NOMO-1 treated with dmso at 0.1 percent for 144 hours (cell line): ENCODE measurements around the gene C3orf22.

Source experiments
- DNase-seq: peaks from one replicate; lab custom pipeline; 2025; ENCODE audit not compliant: unreplicated experiment; lab: John Stamatoyannopoulos, UW

The C3orf22 gene

DNA sequence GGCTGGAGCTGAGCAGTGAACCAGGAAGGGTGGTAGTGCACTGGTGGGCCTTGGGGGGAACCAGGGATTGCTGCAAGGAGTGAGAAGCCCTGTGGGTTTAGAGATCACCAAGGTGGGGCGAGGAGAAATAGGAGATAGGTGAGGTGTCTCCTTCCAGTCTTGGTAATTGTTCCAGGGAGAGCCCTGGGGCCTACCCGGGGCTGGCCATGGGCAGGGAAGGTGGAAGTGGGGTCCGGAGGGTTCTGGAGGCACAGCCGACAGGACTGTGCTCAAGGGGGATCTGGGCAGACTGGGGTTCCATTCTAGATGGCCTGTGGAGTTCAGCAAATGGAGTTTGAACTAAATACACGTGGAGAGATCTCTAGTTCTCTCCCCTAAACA lies 30.3 kb downstream of the C3orf22 start:
- no peak for DNase-seq

DNA sequence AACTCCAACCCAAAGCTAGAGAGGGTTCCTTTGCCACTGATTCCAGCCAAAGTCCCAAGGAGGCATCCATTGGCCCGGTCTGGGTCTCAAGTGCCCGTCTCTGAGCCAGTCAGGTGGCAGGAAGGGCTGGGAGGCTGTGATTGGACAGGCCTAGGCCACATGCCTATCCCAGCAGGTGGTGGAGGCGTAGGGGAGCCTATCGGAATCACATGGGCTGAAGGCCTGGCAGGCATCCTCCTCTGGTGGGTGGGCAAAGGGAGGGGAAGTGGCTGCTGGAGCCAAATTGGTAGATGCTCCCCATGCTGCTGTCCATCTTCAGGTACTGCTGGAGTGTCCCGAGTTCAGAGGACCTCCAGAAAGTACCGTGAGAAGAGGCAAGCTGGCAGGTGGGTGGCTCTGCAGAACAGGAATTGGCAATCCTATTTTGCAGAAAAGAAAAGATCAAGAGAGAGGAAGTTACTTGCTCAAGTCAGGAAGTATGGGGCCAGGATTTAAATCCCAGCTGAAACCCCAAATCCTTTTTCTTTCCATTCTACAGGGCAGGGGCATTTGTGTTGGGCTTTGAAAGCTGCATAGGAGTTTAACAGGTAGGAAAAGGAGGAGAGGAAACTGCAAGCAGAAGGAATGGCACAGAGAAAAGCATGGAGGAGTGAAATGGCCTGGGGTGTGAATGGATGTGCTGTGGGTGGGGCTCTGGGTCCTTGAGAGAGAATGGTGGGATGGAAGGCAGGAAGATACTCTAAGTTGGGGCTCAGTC lies 31.1 kb downstream of the C3orf22 start:
- no peak for DNase-seq

DNA sequence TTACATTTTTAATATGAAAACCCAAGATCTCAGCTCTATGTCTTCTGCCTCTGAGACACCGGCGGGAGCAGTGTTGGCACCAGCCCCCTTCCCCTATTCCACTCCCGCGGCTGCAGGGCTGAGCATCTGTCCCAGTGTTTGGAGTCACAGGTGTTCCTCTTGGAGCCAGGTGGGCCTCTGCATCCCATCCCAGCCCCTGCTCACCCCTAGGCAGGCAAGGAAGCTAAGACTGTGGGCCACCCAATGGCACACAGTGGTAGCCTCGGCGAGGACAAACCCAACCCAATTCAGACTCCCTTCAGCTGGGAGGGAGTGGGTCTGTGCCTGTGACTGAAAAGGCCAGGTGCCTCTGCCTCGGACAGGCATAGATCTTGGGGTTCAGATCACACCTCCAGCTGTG lies 31.7 kb downstream of the C3orf22 start:
- DNase-seq = no peak

DNA sequence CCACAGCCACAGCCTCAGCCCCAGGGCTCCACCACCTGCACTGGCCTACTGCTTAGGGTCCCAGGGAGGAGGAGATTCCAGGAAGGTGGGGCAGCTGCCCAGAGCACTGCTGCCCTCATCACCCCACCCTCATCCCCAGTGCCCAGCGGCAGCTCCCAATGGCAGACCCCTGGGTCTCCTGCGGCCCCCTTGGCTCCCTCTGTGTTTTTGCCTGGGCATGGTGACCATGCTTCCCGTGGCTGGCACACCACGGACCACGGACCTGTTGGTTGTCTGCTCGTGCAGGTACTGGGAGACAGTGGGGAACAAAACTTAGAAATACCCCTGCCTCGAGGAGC lies 32.1 kb downstream of the C3orf22 start:
- no peak for DNase-seq

DNA sequence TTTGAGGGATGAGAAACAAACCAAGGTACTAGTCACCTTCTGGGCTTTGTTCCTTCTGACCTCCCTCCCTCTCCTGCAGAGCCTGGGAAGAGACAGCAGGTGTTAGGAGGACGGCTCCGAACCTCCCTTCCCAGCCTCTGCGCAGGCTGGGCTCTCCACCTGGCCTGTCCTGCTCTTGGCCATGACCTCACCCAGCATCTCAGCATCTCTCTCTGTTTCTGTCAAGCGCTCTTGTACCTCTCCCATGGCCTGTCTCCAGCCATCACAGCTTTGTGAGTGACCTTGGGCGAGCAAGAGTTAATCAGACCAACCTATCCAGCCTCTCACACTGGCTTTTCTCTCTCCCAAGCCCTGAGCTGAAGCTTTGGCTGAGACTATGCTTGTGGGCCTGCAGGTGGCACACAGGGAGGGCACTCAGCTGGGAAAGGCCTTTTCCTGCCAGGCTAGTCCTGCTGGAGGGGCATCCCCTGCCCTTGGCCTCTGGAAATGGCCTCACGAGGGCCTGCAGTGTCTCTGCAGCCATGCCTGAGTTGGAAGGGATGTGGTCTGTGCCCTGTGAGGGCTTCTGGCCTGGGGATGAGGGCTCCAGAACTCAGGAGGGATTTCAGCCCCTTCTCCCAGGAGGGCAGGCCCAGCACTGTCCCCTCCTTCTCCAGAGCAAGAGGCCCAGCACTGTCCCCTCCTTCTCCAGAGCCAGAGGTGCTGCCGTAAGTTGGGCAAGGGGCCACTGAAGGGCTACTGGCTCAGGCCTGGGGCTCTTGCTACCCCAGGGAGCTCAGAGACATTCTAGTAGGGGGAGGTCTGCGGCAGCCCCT lies 32.7 kb downstream of the C3orf22 start:
- DNase-seq = no peak

DNA sequence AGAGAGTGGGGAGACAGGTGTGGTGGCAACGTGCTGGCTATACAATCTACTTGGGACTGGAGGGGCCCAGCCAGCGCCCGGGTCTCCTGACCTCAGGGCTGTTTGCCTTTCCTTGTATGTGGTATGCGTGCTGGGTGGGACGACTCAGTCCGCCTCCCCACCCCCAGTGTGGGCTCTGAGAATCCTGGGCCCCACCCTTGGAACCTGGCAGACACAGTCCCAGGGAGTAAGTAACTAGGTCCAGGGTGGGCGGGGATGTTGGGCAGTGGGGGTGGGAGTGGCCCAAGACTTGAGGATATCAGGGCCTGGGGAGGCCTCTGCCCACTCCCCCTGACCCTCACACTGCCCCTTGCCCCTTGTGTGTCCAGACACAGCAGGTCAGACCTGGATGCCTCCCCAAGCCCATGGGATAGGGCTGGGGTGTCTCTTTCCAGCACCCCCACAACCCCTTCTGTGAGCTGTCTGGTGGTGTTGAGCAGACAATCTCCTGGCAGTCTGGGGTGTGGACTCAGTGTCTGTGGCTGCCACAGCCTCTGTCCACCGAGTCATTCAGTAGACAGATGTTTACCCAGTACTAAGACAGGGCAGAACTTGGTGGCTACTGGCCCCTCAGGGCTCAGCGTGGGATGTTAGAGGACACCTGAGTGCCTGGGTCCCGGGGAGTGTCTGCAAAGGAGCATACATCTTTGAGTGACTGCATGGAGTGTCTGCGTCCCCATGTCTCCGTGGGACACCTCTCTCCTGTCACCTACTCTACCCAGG lies 33.5 kb downstream of the C3orf22 start:
- no peak for DNase-seq

DNA sequence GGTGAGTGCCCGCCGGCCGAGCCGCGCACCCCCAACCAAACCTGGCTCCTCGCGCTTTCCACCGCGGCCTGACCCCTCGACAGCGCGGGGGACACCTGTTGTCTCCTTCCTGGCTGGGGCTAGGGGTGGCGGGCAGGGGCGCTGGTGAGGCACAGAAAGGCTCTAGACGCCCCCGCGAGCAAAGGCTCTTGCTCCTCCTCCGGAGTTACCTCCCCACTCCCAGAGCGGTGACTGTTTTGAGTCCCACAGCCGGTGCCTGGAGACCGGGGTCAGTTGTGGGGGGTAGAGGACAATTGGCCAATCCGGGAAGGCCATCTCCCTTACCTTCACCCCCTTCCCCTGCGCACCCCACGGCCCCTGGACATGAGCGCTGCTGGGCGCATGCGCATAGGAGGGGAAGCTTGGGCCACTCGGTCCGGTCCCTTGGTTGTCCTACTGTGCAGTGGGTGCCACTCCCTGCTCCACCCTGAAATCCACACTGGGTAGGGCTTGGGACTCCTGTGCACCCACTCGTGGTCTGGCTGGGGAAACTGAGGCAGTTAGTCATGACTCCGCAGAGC lies 34.2 kb downstream of the C3orf22 start:
- peak; percentile 53 for DNase-seq

DNA sequence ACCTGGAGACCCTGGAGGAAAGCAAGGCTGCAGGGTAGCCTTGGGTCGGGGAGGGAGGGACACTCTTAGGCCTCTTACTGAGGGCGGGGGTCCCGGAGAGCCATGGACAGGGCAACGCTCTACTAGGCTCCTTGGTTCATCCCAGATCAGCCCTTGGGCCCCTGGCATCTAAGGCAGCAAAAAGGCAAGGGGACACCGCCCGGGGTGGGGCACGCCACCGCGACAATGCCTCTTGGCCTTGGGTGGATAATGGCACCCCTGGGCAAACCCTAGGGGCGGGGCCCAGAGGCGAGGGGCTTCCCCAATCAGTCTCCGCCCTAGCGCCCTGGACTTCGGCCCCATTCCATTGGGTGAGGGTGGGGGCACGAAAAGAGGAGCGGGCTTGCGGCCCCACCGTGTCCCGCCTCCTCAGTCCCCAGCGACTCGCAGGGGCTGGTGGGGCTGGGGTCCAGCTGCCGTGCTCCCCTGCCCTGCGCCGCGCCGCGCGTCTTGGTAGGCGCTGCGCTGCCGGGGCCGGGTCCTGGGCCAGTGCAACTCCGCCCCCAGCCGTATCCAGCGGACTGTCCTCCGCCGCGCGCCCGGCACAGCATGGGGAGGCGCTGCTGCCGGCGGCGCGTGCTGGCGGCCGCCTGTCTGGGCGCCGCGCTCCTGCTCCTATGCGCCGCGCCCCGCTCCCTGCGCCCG lies 34.8 kb downstream of the C3orf22 start, which contains the start of gene CHST13:
Gene CHST13 (plus strand): TSS at position 411 of the 684 bp plus-strand sequence. CDS start 178 bp downstream, at position 589.
- DNase-seq = peak; percentile 56

DNA sequence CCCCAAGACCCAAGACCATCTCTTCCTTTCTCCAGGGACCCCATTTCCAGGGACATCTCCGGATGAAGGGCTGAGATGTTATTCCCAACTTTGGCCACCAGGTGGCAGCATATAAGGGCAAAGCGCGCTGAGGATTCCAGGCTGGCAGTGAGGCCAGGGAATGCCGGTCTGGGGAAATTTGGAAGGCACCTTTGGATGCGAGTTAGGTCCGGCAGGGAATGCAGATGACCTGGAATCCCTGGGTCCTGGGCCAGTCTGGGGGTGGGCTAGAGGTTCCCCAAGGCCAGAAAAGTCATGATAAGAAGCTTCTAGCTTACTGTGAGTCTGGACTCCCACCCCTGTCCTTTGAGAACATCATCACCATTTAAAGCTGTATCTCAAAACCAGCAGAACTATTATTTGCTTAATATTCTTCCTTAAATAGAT lies 36.4 kb downstream of the C3orf22 start:
- DNase-seq = peak; percentile 7

DNA sequence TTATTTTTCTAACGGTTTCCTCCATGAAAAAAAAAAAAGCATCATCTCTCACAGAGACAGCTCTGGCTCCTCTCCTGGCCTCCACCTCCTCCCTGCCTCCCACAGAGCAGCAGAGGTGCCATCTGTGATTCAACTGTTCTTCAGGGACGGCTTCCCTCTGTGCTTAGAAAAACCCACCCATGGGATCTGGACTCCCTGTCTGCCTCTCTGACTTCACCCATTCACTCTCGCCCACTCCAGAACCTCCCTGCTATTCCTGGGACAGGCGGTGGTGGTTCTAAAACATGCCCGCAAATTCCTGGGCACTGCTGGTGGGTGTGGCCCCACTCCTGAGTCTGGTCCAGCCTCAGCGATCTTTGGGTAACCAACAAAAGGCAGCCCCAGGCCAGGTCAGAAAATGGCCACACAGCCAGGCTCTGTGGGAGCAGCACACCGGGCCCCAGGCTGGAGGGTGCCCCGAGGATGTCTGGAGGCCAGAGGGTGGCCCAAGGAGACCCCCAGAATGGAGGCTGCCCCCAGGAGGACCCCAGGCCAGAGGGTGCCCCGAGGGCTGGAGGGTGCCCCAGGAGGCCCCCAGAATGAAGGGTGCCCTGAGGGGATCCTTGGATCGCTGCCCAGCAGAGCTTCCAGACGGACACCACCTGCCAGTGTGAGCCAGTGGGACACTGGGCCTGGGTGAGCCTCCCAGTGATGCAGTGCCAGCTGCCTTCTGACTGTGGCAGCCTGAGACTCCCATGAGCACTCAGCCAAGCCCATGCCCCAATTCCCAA lies 37.4 kb downstream of the C3orf22 start:
- DNase-seq = no peak

DNA sequence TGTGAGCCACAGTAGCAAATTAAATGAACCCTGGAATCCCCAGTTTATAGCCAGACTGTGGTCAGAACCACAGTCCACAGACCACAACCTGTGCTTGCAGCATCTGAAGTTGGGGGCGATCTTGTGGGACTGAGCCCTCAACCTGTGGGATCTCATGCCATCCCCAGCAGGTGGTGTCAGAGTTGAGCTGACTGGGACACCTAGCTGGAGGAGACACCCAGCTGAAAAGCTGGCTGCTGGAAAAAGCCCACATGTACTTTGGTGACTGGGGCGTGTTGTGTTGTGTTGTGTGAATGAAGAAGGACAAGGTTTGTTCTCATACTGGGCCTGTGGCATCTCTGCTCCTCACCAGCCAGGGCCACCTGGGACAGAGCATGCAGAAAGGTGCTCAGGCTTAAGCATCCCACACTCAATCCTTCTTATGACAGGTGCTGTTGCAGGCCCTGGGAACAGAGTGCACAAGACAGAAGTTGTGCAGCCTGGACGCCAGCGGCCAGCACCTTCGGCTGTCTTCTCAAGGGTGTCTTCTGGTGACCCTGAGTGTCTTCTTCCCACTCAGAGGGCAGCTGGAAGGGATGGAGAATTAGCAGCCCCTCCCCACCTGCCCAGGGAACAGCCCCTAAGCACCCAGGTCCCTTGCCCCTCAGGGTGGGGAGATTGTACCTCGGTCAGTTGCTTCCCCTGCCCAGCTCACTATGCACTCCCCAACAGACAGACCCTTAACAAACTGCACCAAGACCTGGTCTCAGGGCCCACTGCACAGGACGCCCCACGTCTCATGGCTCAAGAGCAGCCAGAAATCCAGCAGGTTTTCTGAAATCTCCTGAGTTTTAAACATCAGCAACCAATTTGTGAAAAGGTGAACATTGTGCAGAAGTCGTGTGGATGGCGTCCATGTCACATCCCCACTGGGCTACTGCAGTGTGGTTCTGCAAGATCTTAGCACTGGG lies 39.0 kb downstream of the C3orf22 start:
- DNase-seq = no peak

DNA sequence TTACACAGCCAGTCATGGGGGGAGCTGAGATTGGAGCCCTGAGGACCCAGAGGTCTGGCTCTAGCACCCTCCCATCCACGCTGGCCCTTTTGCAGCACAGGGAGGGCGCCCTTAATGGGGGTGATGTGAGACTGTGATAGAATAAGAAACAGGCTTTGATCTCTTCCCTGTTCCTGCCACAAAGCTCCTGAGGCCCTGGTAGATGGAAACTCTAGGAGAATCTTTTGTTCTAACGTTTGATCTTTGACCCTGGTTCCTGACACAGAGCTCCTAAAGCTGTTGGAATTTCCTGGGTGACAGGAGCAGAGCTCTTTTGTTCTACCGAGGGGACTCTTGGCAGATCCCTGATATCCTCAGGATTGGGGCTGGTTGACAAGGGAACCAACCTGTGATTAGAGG lies 40.0 kb downstream of the C3orf22 start:
- DNase-seq = no peak

DNA sequence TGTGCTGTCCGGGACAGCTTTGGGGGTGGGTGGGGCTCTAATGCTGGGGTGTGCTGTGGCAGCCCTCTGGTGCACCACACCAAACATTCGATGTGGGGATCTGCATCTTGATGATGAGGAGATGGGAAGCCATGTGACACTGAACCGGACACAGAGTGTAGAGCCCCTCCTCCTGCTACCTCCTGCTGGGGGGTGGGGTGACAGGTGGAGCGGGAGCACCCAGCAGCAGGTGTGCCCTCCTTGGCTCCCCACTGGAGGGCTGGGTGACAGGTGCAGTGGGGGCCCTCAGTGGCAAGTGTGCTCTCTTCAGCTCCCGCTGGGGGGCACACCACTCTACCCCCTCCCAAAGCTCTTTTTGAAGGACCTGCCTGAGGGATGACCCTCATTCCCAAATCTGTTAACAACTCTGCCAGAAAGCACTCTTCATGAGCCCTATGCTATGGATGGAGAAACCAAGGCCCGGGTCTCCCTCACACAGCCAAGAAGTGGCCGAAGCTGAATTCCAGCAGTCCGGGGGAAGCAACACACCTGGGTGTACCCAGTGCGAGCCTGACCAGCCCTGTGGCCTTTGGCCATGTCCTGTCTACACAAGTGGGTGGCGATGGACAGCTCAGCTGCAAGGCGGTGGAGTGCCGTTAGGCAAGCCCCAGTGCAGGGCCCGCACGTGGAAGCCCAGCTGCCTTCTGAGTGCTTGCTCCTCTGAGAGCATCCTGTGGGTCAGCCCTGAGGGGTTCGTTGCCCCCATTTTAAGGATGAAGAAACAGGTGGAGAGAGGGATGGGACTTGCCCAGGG lies 40.5 kb downstream of the C3orf22 start:
- DNase-seq = no peak

DNA sequence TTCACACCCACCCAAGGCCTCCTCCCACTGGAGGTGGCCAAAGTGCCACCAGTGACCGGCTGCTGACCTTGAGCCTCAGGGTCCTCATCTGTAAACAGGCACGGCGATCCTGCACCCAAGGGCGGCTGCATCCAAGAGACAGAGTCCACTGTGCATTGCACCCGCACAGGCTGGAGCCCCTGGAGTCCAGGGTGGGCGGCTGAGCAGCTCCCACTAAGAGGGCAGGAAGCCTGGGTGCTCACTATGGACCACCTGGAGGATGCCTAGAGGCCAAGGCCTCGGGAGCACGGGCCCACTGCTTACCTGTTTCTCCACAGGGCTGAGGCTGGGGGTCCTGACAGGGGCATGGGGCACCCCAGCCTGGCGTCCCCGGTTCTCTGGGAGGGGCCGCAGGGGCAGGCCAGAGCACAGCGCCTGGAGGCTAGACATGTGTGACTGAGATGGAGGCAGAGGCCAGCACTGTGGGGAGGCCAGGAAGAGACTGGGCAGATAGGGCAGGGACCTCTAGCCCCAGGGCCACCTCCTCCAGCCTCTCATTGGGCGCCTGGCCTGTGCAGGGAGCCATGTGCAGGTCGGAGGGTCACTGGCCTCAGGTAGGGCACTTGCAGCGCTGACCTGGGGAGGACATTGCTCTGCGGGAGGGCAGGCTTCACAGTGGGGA lies 41.3 kb downstream of the C3orf22 start, which contains the start of gene UROC1:
Gene UROC1 (minus strand): TSS at position 483 of the 661 bp plus-strand sequence. CDS start 54 bp downstream, at position 429.
- no peak for DNase-seq

DNA sequence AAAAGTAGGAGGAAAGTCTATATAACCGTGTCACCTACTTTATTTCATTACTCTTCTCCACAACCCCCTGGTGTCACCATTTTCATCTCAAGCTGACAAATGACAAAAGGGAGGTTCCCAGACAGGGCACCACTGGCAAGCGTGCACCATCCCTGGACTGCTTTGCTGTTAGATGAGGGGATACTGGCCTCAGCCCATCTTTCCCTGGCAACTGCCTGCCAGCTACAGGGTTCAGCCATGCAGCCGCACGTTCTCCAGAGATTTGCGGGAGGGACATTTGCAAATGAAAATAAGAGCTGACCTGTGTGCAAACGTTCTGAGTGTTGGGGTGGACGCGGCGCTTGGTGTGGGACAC lies 41.8 kb downstream of the C3orf22 start:
- no peak for DNase-seq

DNA sequence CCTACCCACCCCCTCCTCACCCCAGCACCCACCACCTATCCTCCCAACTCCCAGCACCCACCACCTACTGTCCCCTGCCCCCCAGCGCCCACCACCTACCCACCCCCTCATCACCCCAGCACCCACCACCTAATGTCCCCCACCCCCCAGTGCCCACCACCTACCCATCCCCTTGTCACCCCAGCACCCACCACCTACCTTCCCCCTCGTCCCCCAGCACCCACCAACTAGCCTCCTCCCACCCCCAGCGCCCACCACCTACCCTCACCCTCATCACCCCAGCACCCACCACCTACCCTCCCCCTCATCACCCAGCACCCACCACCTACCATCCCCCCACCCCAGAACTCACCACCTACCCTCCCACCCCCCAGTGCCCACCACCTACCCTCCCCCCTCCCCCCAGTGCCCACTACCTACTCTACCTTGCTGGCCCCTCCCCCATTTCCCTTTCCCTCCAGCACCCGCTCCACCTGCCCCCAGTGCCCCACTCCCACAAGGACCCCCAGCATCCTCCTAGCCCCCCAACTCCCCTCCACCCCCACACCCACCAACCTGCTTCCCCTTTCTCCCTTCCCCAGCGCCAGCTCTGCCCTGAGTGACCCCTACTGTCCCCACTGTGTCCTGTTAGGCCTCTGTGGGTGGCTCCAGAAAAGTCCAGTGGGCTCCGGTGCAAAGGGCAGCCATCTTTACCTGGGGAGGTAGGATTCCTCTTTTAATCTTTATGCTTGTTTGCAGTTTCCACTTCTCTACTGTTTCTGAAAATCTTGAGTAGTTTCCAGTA lies 42.4 kb downstream of the C3orf22 start:
- DNase-seq = no peak
